ENCODE measurements around the gene LCMT2. TPM values are rescaled to one million over a fixed set of nuclear protein-coding genes. Genes with fewer than 3 reads are reported as not detected.

The LCMT2 gene, protein sequence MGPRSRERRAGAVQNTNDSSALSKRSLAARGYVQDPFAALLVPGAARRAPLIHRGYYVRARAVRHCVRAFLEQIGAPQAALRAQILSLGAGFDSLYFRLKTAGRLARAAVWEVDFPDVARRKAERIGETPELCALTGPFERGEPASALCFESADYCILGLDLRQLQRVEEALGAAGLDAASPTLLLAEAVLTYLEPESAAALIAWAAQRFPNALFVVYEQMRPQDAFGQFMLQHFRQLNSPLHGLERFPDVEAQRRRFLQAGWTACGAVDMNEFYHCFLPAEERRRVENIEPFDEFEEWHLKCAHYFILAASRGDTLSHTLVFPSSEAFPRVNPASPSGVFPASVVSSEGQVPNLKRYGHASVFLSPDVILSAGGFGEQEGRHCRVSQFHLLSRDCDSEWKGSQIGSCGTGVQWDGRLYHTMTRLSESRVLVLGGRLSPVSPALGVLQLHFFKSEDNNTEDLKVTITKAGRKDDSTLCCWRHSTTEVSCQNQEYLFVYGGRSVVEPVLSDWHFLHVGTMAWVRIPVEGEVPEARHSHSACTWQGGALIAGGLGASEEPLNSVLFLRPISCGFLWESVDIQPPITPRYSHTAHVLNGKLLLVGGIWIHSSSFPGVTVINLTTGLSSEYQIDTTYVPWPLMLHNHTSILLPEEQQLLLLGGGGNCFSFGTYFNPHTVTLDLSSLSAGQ
- total RNA-seq (1 to 10 TPM; 2.8 to 5.4 (median 4.0) TPM), polyA plus RNA-seq (1 to 10 TPM; 2.3 to 5.1 (median 2.4) TPM)

- DNase-seq, result peak; percentile 98
- Histone ChIP-seq H3K36me3 (peaks cover 0 to 2% (median 0%) of the 10 kb centered on the region in 4 donors), H3K4me3 (peak within 1 kb of the TSS; percentile 69 to 80 (median 72)), H3K9me3 (no peaks in the 10 kb centered on the region), H3K27me3 (no peaks in the 10 kb centered on the region), H3K4me1 (peaks cover 0 to 26% (median 19%) of the 10 kb centered on the region in 4 donors), H3K27ac (peak within 1 kb of the TSS; percentile 86 to 98 (median 96))
- peak; percentile 70 to 88 (median 82) for TF ChIP-seq POLR2AphosphoS5 (IDR thresholded peaks at IDR 0.05)
- no peak for TF ChIP-seq EP300 (IDR thresholded peaks at IDR 0.05)
- TF ChIP-seq POLR2A (IDR thresholded peaks at IDR 0.05), result peak; percentile 50 to 53
- intact Hi-C loops (cut with DNase I), result no loop called here
- 0 to 1% methylated on average over 86 of the region's 86 CpGs for WGBS, 2 donors
Observed at GRCh38 chr15:43329960-43330779, at the start of gene LCMT2. LCMT2 (minus strand) TSS chr15:43330573; CDS start chr15:43330489, 84 bp downstream.

DNA sequence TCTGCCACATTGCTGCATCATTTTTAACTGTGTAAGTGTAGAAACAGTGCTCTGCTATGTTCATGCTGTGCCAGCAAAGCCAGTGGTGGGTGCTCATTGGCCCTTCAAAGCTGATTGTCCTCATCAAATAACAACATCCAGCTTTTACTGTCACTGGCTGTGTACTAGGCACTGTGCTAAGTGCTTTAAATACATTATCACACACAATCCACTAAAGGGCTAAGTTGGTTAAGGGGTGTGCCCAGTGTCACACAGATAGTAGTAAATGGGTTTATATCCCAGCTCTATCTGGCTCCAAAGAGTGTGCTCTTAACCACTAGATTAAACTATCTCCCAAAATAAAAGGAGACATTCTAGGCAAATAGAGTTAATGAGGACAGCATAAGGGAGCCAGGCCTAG lies 48.2 kb upstream of the LCMT2 start:
- Histone ChIP-seq H3K4me1 (no peaks in the 10 kb centered on the region), H3K36me3 (peaks cover 5 to 61% (median 6%) of the 10 kb centered on the region in 4 donors), H3K4me3 (no peak overlapping the region), H3K9me3 (no peaks in the 10 kb centered on the region), H3K27ac (no peak overlapping the region), H3K27me3 (no peaks in the 10 kb centered on the region)
- DNase-seq, result no peak
- intact Hi-C loops (cut with DNase I), result no loop called here
- no peak for TF ChIP-seq EP300 (IDR thresholded peaks at IDR 0.05)
- no peak for TF ChIP-seq POLR2AphosphoS5 (IDR thresholded peaks at IDR 0.05)

DNA sequence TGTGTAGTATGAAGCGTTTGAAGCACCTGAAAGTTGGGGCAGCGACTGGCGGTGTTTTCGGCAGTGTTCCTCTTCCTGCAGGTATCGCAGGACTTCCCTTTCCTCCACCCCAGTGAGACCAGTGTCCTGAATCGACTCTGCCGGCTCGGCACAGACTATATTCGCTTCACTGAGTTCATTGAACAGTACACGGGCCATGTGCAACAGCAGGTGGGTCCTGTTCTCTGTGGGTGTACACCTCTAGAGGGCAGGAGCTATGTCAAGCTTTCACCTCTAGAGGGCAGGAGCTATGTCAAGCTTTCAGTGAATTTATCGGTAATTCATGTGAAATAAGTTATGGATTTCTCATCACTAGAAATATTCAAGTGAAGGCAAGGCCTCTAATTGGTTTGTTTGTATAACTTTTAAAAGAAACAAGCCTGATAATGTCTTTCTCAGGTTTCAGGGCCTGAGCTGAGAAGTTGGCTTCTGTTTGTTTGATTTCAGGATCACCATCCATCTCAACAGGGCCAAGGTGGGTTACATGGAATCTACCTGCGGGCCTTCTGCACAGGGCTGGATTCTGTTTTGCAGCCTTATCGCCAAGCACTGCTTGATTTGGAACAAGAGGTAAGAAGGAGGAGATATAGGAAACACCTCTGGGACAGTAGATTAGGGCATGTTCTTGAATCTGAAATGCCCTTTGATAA lies 45.8 kb upstream of the LCMT2 start:
- no peak overlapping the region for H3K27ac ChIP-seq
- H3K36me3 ChIP-seq, result peaks cover 0 to 43% (median 2%) of the 10 kb centered on the region in 4 donors
- H3K9me3 ChIP-seq, result no peaks in the 10 kb centered on the region
- intact Hi-C loops (cut with DNase I), result no loop called here
- DNase-seq, result no peak
- no peak for TF ChIP-seq EP300 (IDR thresholded peaks at IDR 0.05)
- no peak for TF ChIP-seq POLR2A (IDR thresholded peaks at IDR 0.05)
- peak in 3 of 4 experiments; percentile 31 to 60 (median 37) for TF ChIP-seq CTCF (IDR thresholded peaks at IDR 0.05)
- TF ChIP-seq POLR2AphosphoS5 (IDR thresholded peaks at IDR 0.05), result no peak
- no peak overlapping the region for H3K4me3 ChIP-seq
- WGBS, 2 donors, result 79 to 90% methylated on average over 13 of the region's 13 CpGs
- peaks cover 0 to 12% (median 11%) of the 10 kb centered on the region in 4 donors for H3K4me1 ChIP-seq
- no peaks in the 10 kb centered on the region for H3K27me3 ChIP-seq

DNA sequence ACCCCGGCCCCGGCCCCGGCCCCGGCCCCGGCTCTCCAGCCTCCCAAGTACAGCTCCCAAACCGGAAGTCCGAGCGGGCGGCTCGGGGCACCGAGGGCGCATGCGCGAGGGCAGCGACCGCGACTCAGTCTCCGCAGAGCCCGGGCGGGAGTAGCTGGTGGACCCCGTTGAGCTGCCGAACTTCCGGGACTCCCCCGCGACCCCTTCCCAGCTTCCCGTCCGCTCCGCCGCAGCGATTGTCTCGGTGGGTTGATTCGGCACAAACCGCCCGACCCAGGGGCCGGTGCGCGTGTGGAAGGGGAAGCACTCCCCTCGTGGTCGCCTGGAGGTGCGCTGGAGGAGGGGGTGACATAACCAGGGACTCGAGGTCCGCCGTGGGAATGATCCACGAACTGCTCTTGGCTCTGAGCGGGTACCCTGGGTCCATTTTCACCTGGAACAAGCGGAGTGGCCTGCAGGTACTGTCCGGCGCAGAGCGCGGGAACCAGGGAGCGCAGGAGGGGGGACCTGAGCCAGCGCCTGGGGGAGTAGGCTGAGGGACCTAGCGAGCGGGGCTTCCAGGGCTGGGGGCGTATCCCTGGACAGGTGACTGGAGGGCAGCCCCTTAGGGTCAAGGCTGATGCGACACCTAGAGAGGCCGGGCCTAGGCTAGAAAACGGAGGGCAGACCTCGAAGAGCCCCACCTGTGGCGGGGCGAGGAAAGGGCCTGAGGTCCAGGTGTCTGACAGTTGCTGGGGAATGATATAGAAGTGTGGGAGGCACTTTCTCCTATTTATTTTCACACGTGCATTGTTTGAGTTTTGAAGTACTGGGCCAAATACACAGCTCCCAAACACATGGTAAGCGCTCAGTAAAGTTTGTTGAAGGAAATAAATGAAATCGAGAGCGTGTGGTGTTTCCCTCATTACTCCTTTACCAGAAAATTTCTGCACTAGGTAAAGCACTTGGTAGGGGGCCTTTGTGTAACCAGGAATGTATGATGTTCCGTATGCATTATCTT lies 40.9 kb upstream of the LCMT2 start, which contains the start of the genes TUBGCP4 and ZSCAN29:
Gene TUBGCP4, plus strand, starts transcription at position 127 of the 1,000 bp plus-strand sequence. Its CDS starts 254 bp downstream, at position 381.
Gene ZSCAN29, minus strand, starts transcription at position 69 of the 1,000 bp plus-strand sequence. CDS start 1,130 bp downstream, outside the sequence.
- H3K36me3 ChIP-seq, result peaks cover 2 to 12% (median 8%) of the 10 kb centered on the region in 4 donors
- H3K27me3 ChIP-seq, result no peaks in the 10 kb centered on the region
- WGBS, 2 donors, result 1 to 2% methylated on average over 66 of the region's 66 CpGs
- intact Hi-C loops (cut with DNase I), result no loop called here
- TF ChIP-seq CTCF (IDR thresholded peaks at IDR 0.05) (peak in 1 of 4 experiments; percentile 12), POLR2AphosphoS5 (IDR thresholded peaks at IDR 0.05) (peak in 3 of 4 donors; percentile 12 to 63 (median 52)), POLR2A (IDR thresholded peaks at IDR 0.05) (no peak), EP300 (IDR thresholded peaks at IDR 0.05) (no peak)
- H3K9me3 ChIP-seq, result no peaks in the 10 kb centered on the region
- peak within 1 kb of the TSS; percentile 77 to 93 (median 82) for H3K4me3 ChIP-seq
- peaks cover 0 to 34% (median 27%) of the 10 kb centered on the region in 4 donors for H3K4me1 ChIP-seq
- H3K27ac ChIP-seq, result peak within 1 kb of the TSS; percentile 78 to 82 (median 80)
- DNase-seq, result peak; percentile 89
